HG02678 (cell line): ENCODE measurements around the gene CLDN6.

Experiments used
- ATAC-seq: cut with Tn5 transposase; IDR thresholded peaks from one replicate; pipeline ENCODE4 v1.9.1; 2021; ENCODE audit warnings: mild to moderate bottlenecking, moderate library complexity; ENCODE audit not compliant: unreplicated experiment

Gene CLDN6

GRCh38 chr16:3029491-3030221 is 11.7 kb upstream of the CLDN6 start:
- no peak for ATAC-seq

- ATAC-seq = no peak
These were observed 10.8 kb upstream of the CLDN6 start for GRCh38 chr16:3028716-3029319.

- no peak for ATAC-seq
These were observed 10.2 kb upstream of the CLDN6 start for GRCh38 chr16:3027983-3028715.

- no peak for ATAC-seq
These were observed 9.5 kb upstream of the CLDN6 start for GRCh38 chr16:3027489-3027795.

GRCh38 chr16:3026609-3027488 is 8.9 kb upstream of the CLDN6 start:
- no peak for ATAC-seq

- ATAC-seq = no peak
These were observed 8.0 kb upstream of the CLDN6 start for GRCh38 chr16:3026003-3026378.

GRCh38 chr16:3025032-3026002 is 7.3 kb upstream of the CLDN6 start:
- no peak for ATAC-seq

- ATAC-seq = peak; percentile 82
These were observed 5.9 kb upstream of the CLDN6 start, which contains the start of the genes HCFC1R1 and THOC6 for GRCh38 chr16:3023669-3024478. HCFC1R1 (minus strand) TSS chr16:3023942; CDS start chr16:3023941, 1 bp downstream. THOC6 (plus strand) TSS chr16:3024035; CDS start chr16:3024327, 292 bp downstream.

GRCh38 chr16:3023415-3023668 is 5.4 kb upstream of the CLDN6 start:
- no peak for ATAC-seq

- no peak for ATAC-seq
These were observed 4.9 kb upstream of the CLDN6 start for GRCh38 chr16:3022684-3023414.

- ATAC-seq = no peak
These were observed 4.3 kb upstream of the CLDN6 start for GRCh38 chr16:3022208-3022683.

GRCh38 chr16:3021449-3022207 is 3.6 kb upstream of the CLDN6 start:
- ATAC-seq = no peak

GRCh38 chr16:3020604-3021448 is 2.8 kb upstream of the CLDN6 start:
- ATAC-seq = no peak

- no peak for ATAC-seq
These were observed 2.2 kb upstream of the CLDN6 start, which contains the start of gene TNFRSF12A for GRCh38 chr16:3020247-3020603. TNFRSF12A (plus strand) TSS chr16:3020368; CDS start chr16:3020398, 30 bp downstream.

GRCh38 chr16:3019594-3020246 is 1.7 kb upstream of the CLDN6 start:
- ATAC-seq = no peak

- no peak for ATAC-seq
These were observed 639 bp downstream of the CLDN6 start for GRCh38 chr16:3017344-3017743.
